ENCODE results near the gene SIVA1.

DNA sequence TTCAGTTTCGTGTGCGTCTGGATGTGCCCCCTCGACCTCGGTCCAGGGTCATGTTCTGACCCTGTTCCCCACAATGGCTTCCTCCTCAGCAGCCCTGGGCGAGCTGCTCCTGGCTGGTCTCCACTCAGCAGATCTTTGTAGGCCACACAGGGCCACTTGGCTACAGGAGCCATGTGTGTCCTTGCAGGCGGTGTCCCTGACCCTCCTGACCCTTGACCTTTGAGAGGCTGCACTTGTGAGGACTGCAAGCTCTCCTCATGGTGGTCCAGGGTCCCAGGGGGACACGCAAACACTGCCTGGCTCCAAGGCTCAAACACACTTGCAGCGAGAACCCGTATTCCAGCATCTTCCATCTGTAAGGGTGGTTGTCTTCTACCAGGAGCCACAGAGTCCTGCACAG lies 7.5 kb upstream of the SIVA1 start:
- TF ChIP-seq GATA2 (IDR thresholded peaks at IDR 0.05; ENCODE audit: low read depth, low read length) (no peak), GATA3 (IDR thresholded peaks at IDR 0.05; ENCODE audit: low read depth, low read length) (no peak)

All from SH-SY5Y (cell line).